HTERT RPE-1 (cell line): ENCODE measurements around the gene INTS3.

Experiments
- in situ Hi-C: fragments of 300-500 bp; cut with MboI; formaldehyde crosslinking; loops from 4 replicates; pipeline ENCODE4 v1.14.3; 2020; ENCODE audit warnings: low sequenced_read_pairs

INTS3 gene

GRCh38 chr1:153816283-153816889, 88.5 kb downstream of the INTS3 start:
- in situ Hi-C loops: no loop called here

- in situ Hi-C loops: no loop called here
Observed at GRCh38 chr1:153818876-153819275, 91.0 kb downstream of the INTS3 start.
